Keratinocyte (primary cell): ENCODE measurements around the gene SYT1. TPM values are rescaled to one million over a fixed set of nuclear protein-coding genes. Genes with fewer than 3 reads are reported as not detected.

Source experiments
- DNase-seq: peaks from one replicate; pipeline ENCODE4 v3.0.0-alpha.2; 2011; ENCODE audit warnings: low read depth, missing footprints, low spot score
- FAIRE-seq: peaks from 2 replicates; lab custom pipeline; 2011; peaks lifted over from hg19 to GRCh38; lab: Jason Lieb, UNC
- H2AFZ ChIP-seq: 2 replicates; pipeline ENCODE4 v1.6.0; 2012; ENCODE audit warnings: low read length, control low read depth, inconsistent platforms; ENCODE audit not compliant: control insufficient read depth
- H3K27ac ChIP-seq: 2 replicates; pipeline ENCODE4 v1.5.1; 2011; ENCODE audit warnings: low read length; ENCODE audit not compliant: control insufficient read depth, insufficient read depth
- H3K27me3 ChIP-seq: 3 replicates; pipeline ENCODE4 v1.6.0; 2011; ENCODE audit warnings: low read length; ENCODE audit not compliant: control insufficient read depth, insufficient read depth; ENCODE audit errors: extremely low read depth
- H3K36me3 ChIP-seq, 2 experiments: 2 replicates in 1 of 2; 3 replicates in 1 of 2; pipeline ENCODE4 v1.5.1; 2011; ENCODE audit warnings: low read length in 2 of 2, mild to moderate bottlenecking in 1 of 2; ENCODE audit not compliant: control insufficient read depth in 2 of 2, insufficient read depth in 2 of 2; ENCODE audit errors: extremely low read depth in 1 of 2
- H3K4me1 ChIP-seq: 3 replicates; pipeline ENCODE4 v1.5.1; 2011; ENCODE audit warnings: low read length; ENCODE audit not compliant: control insufficient read depth, insufficient read depth; ENCODE audit errors: extremely low read depth
- H3K4me2 ChIP-seq: 3 replicates; pipeline ENCODE4 v1.6.0; 2011; ENCODE audit warnings: low read depth, low read length; ENCODE audit not compliant: control insufficient read depth, insufficient read depth; ENCODE audit errors: extremely low read depth
- H3K4me3 ChIP-seq, 3 experiments: fragments of 200-600 bp in 1 of 3; sonication (generic) in 1 of 3; 2 replicates in 2 of 3; 3 replicates in 1 of 3; pipeline ENCODE4 v1.5.1; 2011 to 2016; ENCODE audit warnings: low read length in 3 of 3, mild to moderate bottlenecking in 3 of 3, control low read depth in 2 of 3, inconsistent platforms in 1 of 3, low read depth in 1 of 3, mixed read lengths in 1 of 3, mixed run types in 1 of 3, moderate library complexity in 1 of 3; ENCODE audit not compliant: control insufficient read depth in 2 of 3, insufficient read depth in 2 of 3; ENCODE audit errors: extremely low read depth in 1 of 3
- H3K79me2 ChIP-seq: 2 replicates; pipeline ENCODE4 v1.6.0; 2012; ENCODE audit warnings: low read length; ENCODE audit not compliant: control insufficient read depth, insufficient read depth
- H3K9ac ChIP-seq: 3 replicates; pipeline ENCODE4 v1.6.0; 2011; ENCODE audit warnings: low read length; ENCODE audit not compliant: control insufficient read depth, insufficient read depth; ENCODE audit errors: extremely low read depth
- H3K9me1 ChIP-seq: 3 replicates; pipeline ENCODE4 v1.6.0; 2011; ENCODE audit warnings: low read length; ENCODE audit not compliant: control insufficient read depth, insufficient read depth; ENCODE audit errors: extremely low read depth
- H3K9me3 ChIP-seq: 2 replicates; pipeline ENCODE4 v1.5.1; 2012; ENCODE audit warnings: low read depth, low read length; ENCODE audit not compliant: control insufficient read depth
- H4K20me1 ChIP-seq: 3 replicates; pipeline ENCODE4 v1.6.0; 2011; ENCODE audit warnings: low read length; ENCODE audit not compliant: control insufficient read depth, insufficient read depth; ENCODE audit errors: extremely low read depth
- CTCF ChIP-seq, 3 experiments: IDR thresholded peaks in 1 of 3; conservative IDR thresholded peaks in 1 of 3; optimal IDR thresholded peaks in 1 of 3; 2 replicates in 2 of 3; 3 replicates in 1 of 3; pipeline versions ENCODE3 to v1.5.1; 2011; ENCODE audit warnings: low read length in 3 of 3, mild to moderate bottlenecking in 3 of 3, moderate library complexity in 2 of 3, control low read depth in 1 of 3, inconsistent platforms in 1 of 3; ENCODE audit not compliant: insufficient read depth in 2 of 3; ENCODE audit errors: extremely low read depth in 1 of 3
- EZH2 ChIP-seq: IDR thresholded peaks from one replicate; pipeline ENCODE4 v1.6.1; 2012; ENCODE audit warnings: inconsistent platforms, mild to moderate bottlenecking, low read length, moderate library complexity
- dilution Hi-C: fragments of 300-500 bp; cut with MboI; formaldehyde crosslinking; loops from one replicate; pipeline ENCODE4 v1.7.0; 2020; ENCODE audit warnings: low sequenced_read_pairs; ENCODE audit not compliant: extremely low pct_ligation_motif_present
- polyA plus RNA-seq, 5 experiments: library from polyadenylated mRNA; depleted of rRNA in 3 of 5; stranded (reverse) in 3 of 5; stranded (forward) in 1 of 5; unstranded in 1 of 5; fragments of >200 nt; gene quantifications; 1 replicate in 1 of 5; 2 replicates in 3 of 5; 3 replicates in 1 of 5; pipeline versions ENCODE4 v1.2.1 to v1.2.3, GENCODE V29; 2011 to 2012; ENCODE audit warnings: missing spikeins in 2 of 5, low read depth in 1 of 5, low replicate concordance in 1 of 5

Gene SYT1
- polyA plus RNA-seq, 1 donor (not counting 4 experiments of a cell fraction or from before 2014, with no cell fraction given) = 6.1 TPM

GRCh38 chr12:79407671-79408622, 543.4 kb downstream of the SYT1 start:
- dilution Hi-C loops = no loop called here
- no peak overlapping the region for H3K9ac ChIP-seq
- no peak for TF ChIP-seq EZH2
- TF ChIP-seq CTCF (optimal IDR thresholded peaks at IDR 0.05 in 1 of 3, IDR thresholded peaks at IDR 0.05 in 1 of 3, conservative IDR thresholded peaks at IDR 0.05 in 1 of 3; ENCODE audit: extremely low read depth in 1 of 3, insufficient read depth in 2 of 3, low read length in 3 of 3) = peak; percentile 75 to 95 (median 94)
- H3K4me1 ChIP-seq = peaks cover 31% of the 10 kb centered on the region
- H3K9me3 ChIP-seq = no peaks in the 10 kb centered on the region
- peak overlapping the region; percentile 53 for H2AFZ ChIP-seq
- FAIRE-seq = peak; percentile 95
- peak overlapping the region; percentile 54 for H3K4me2 ChIP-seq
- DNase-seq = no peak
- peak overlapping the region; percentile 22 for H3K27ac ChIP-seq
- H4K20me1 ChIP-seq = no peaks in the 10 kb centered on the region
- no peak overlapping the region for H3K4me3 ChIP-seq
- H3K36me3 ChIP-seq = no peaks in the 10 kb centered on the region
- H3K79me2 ChIP-seq = no peaks in the 10 kb centered on the region
- no peaks in the 10 kb centered on the region for H3K27me3 ChIP-seq
- no peaks in the 10 kb centered on the region for H3K9me1 ChIP-seq

GRCh38 chr12:79408689-79409088, 544.1 kb downstream of the SYT1 start:
- dilution Hi-C loops = no loop called here
- Histone ChIP-seq H2AFZ (peak overlapping the region; percentile 68), H3K79me2 (no peaks in the 10 kb centered on the region), H4K20me1 (no peaks in the 10 kb centered on the region), H3K9me3 (no peaks in the 10 kb centered on the region), H3K4me1 (peaks cover 31% of the 10 kb centered on the region), H3K4me2 (no peak overlapping the region), H3K9me1 (no peaks in the 10 kb centered on the region), H3K27me3 (no peaks in the 10 kb centered on the region), H3K9ac (no peak overlapping the region), H3K27ac (no peak overlapping the region), H3K4me3 (no peak overlapping the region), H3K36me3 (no peaks in the 10 kb centered on the region)
- FAIRE-seq (no peak), DNase-seq (no peak)
- TF ChIP-seq CTCF (optimal IDR thresholded peaks at IDR 0.05 in 1 of 3, IDR thresholded peaks at IDR 0.05 in 1 of 3, conservative IDR thresholded peaks at IDR 0.05 in 1 of 3; ENCODE audit: extremely low read depth in 1 of 3, insufficient read depth in 2 of 3, low read length in 3 of 3) = no peak
- no peak for TF ChIP-seq EZH2
